IMR-90 (cell line): ENCODE results near the gene NPAS2.

ENCODE experiments used
- BHLHE40 ChIP-seq: fragments of 150-350 bp; IDR thresholded peaks from 2 replicates; pipeline ENCODE4 v1.6.1; 2016; ENCODE audit warnings: mild to moderate bottlenecking, low read depth, low read length
- CEBPB ChIP-seq: IDR thresholded peaks from 2 replicates; pipeline ENCODE4 v1.6.1; 2012; ENCODE audit warnings: low read depth, low read length, improper control_type of control experiment
- CHD1 ChIP-seq: IDR thresholded peaks from 2 replicates; pipeline ENCODE4 v1.6.1; 2012; ENCODE audit warnings: low read depth, low read length, improper control_type of control experiment
- CTCF ChIP-seq: conservative IDR thresholded peaks from 2 replicates; pipeline ENCODE4 v1.5.1; 2012; ENCODE audit warnings: mild to moderate bottlenecking, low read depth, low read length, improper control_type of control experiment
- FOS ChIP-seq: fragments of 150-350 bp; IDR thresholded peaks from 2 replicates; pipeline ENCODE4 v1.6.1; 2016; ENCODE audit warnings: low read depth, low read length
- MXI1 ChIP-seq: IDR thresholded peaks from 2 replicates; pipeline ENCODE4 v1.6.1; 2012; ENCODE audit warnings: low read depth, mild to moderate bottlenecking, low read length, moderate library complexity, borderline replicate concordance
- NFE2L2 ChIP-seq: fragments of 150-350 bp; IDR thresholded peaks from 2 replicates; pipeline ENCODE4 v1.6.1; 2016; ENCODE audit warnings: low read depth, mild to moderate bottlenecking, low read length
- POLR2A ChIP-seq: IDR thresholded peaks from 2 replicates; pipeline ENCODE4 v1.6.1; 2012; ENCODE audit warnings: mild to moderate bottlenecking, low read depth, low read length
- RCOR1 ChIP-seq: IDR thresholded peaks from 2 replicates; pipeline ENCODE4 v1.6.1; 2012; ENCODE audit warnings: mild to moderate bottlenecking, low read length, improper control_type of control experiment; ENCODE audit not compliant: insufficient replicate concordance
- SMC3 ChIP-seq: fragments of 150-350 bp; IDR thresholded peaks from 2 replicates; pipeline ENCODE4 v1.6.1; 2016; ENCODE audit warnings: low read depth, mild to moderate bottlenecking, antibody characterized with exemption, low read length, moderate library complexity
- USF2 ChIP-seq: fragments of 150-350 bp; IDR thresholded peaks from 2 replicates; pipeline ENCODE4 v1.6.1; 2017; ENCODE audit warnings: mild to moderate bottlenecking, antibody characterized with exemption, low read length, low read depth

- TF ChIP-seq SMC3 (no peak), MXI1 (no peak), CTCF (no peak), POLR2A (no peak), BHLHE40 (no peak), RCOR1 (no peak), CEBPB (no peak), FOS (no peak), NFE2L2 (no peak), CHD1 (no peak), USF2 (no peak)
These were observed 26.8 kb downstream of the NPAS2 start for GRCh38 chr2:100846716-100847115.
